H7 (cell line): ENCODE results near the gene PLD6. TPM values are rescaled to one million over a fixed set of nuclear protein-coding genes. Genes with fewer than 3 reads are reported as not detected.

Experiments used
- DNase-seq: peaks from one replicate; pipeline ENCODE4 v3.0.0; 2012
- H3K27me3 ChIP-seq: 2 replicates; pipeline ENCODE4 v1.6.0; 2011; ENCODE audit warnings: mild to moderate bottlenecking, low read length; ENCODE audit not compliant: control insufficient read depth, insufficient read depth
- H3K36me3 ChIP-seq: replicated peaks from 2 replicates; pipeline ENCODE4 v1.5.1; 2011; ENCODE audit warnings: low read length; ENCODE audit not compliant: control insufficient read depth, insufficient read depth
- H3K4me3 ChIP-seq: 2 replicates; pipeline ENCODE4 v1.5.1; 2011; ENCODE audit warnings: low read depth, mild to moderate bottlenecking, control low read depth, low read length, moderate library complexity; ENCODE audit not compliant: insufficient read depth
- total RNA-seq: library from RNA; depleted of rRNA; stranded (reverse); fragments of >200 nt; shearing (Covaris generic); gene quantifications from 2 replicates; pipeline ENCODE4 v1.2.3, GENCODE V29; 2014

PLD6 gene
- total RNA-seq, 1 experiment from 2014 or later: 0.17 TPM

DNA sequence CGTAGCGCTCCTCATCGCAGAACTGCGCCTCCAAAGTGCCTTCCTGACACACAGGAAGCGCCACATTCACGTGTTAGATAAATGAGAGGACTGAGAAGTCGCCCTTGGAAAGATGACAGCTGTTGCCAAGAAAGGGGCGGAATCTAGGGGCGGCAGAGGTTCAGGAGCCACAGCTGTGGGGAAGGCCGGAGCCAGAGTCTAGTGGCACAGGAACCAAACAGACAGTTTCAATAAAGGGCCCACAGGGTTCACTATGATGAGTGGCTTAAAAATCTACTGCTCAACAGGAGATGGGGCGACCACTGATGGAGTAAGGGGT lies 26.1 kb upstream of the PLD6 start:
- Histone ChIP-seq H3K4me3 (no peak overlapping the region), H3K27me3 (no peaks in the 10 kb centered on the region), H3K36me3 (peaks cover 21% of the 10 kb centered on the region)
- no peak for DNase-seq

DNA sequence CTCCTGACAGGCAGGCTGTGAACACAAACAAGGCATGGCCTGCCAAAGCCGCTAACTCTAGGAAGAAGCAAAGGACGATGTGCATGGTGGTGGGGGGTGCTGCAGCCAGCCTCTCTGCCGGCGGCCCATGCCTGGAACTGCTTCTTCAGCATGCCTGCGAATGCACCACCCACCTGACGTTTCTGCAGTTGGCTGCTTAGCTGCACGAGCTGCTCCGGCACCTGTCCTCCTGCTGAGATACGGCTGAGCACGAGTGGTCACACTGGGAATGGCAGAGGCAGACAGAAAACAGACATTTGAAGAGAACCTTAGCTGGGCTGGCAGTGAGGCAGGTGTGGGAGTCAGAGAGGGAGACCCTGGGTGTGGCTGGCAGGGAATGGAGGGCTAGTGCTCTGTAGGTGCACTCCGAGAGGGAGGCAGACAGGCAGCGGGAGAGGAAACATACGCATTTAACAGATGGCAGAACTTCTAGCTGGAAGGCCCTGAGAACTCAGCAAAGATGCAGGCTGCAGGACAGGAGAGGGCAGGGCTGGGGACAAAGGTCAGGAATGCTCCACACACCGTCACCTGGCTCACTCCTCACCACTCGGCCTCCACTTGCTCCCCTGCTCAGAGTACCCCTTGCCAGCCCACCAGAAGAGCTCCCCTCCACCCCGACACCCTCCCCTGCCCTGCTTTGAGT lies 25.6 kb upstream of the PLD6 start:
- H3K36me3 ChIP-seq: peaks cover 23% of the 10 kb centered on the region
- no peaks in the 10 kb centered on the region for H3K27me3 ChIP-seq
- H3K4me3 ChIP-seq: no peak overlapping the region
- DNase-seq: peak; percentile 23

DNA sequence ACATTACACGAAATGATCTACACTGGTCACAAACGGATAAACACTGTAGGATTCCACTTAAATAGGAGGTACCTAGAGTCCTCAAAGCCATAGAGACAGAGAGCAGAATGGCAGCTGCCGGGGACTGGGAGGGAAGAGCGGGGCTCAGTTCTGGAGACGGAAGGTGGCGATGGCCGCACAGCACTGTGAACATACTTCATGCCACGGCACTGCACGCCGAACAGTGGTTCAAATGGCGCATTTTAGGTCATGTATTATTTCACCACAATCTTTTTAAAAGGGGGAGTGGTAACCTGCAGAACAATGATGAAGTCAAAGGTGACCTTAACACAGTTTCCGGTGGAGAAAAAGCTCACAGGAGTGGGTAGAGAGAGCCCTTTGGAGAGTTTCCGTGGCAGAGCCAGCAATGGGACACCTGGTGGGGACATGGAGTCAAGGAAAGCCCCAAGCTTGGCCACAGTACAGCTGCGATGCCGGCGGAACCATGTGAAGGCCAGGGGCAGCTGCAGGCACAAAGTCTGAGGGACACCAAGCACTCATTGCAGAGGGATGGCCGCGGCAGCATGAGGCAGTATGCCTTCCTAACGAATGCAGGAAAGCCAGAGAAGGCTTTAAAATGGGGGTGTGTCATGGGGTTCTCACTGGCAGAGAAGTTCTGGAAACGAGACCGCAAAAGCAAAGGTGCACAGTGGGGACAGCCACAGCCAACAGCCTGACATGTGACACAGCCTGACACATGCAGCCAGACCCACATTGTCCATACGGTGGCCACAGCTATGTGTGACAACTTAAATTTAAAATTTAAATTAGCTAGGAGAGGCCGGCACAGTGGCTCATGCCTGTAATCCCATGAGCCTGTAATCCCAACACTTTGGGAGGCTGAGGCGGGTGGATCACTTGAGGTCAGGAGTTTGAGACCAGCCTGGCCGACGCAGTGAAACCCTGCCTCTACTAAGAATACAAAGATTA lies 23.6 kb upstream of the PLD6 start:
- Histone ChIP-seq H3K36me3 (peaks cover 39% of the 10 kb centered on the region), H3K27me3 (no peaks in the 10 kb centered on the region), H3K4me3 (no peak overlapping the region)
- no peak for DNase-seq

DNA sequence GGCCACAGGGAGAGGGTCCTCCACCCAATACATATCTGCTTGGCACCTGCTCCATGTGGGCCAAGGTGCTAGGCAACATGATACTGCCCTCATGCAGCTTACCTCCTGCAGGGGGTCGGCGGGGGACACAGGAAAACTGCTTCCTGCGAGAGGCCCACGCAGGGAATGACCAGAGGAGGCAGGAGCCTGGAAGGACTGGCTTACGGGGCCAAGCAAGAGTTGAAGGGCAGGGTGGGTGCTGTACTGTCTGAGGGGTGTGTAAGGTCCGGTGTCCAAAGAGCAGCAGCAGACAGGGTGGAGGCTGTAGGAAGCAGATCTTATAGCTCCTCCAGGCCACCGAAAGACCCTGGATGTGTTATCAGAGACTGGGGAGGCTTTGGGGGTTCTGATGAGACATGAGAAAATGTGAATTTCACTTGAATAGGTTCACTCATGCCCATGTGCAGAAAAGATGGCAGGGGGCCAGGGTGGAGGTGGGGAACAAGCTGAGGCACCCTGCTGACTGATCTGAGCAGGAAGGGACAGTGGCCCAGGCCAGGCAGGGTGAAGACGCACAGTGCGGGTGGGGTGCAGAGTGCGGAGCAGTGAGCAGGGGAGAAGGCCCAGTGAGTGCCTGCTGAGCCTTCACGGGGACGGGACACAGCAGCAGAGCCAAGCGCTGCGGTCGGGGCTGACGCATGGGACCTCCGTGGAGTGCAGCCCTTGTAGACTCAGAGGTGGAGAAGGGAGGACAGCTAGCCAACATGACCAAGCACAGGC lies 22.6 kb upstream of the PLD6 start:
- peak; percentile 36 for DNase-seq
- no peaks in the 10 kb centered on the region for H3K27me3 ChIP-seq
- H3K36me3 ChIP-seq: peaks cover 44% of the 10 kb centered on the region
- no peak overlapping the region for H3K4me3 ChIP-seq

DNA sequence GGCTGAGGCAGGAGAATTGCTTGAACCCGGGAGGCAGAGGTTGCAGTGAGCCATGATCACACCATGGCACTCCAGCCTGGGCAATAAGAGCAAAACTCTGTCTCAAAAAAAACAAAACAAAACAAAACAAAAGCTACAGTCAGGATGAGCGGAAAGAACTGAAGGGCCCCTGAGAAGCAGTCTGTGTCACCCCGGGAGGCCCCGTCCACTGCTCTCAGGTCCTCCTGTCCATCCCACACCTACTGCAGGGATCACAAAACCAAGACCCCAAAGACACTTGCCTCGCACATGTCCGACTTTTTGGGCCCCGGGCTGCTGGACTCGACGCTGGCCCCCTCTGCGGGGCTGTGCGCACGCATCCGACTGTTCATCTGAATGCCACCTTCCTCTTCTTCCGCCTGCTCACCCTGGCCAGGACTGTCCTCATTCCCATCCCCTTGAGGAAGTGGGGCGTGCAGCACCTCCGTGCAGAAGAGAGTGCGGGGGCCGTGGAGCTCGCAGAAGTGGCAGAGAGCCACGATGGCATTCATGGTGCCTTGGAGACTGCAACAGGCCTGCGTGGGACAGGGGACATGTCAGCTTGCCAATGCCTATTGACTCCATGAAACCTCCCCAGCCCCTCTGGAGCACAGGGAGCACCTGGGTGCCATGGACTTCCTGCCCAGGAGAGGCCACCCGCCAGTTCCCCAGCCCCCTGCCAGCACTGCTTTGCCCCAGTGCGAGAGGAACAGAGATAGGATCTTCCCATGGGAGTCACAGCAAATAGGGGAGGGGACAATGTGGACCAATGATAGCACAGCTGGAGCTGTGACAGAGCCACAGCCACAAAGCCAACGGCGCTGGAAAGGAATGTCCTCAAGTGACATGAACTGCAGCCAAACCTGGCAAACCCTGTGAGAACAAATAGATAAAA lies 21.7 kb upstream of the PLD6 start:
- DNase-seq: peak; percentile 41
- Histone ChIP-seq H3K27me3 (no peaks in the 10 kb centered on the region), H3K4me3 (no peak overlapping the region), H3K36me3 (peaks cover 49% of the 10 kb centered on the region)

DNA sequence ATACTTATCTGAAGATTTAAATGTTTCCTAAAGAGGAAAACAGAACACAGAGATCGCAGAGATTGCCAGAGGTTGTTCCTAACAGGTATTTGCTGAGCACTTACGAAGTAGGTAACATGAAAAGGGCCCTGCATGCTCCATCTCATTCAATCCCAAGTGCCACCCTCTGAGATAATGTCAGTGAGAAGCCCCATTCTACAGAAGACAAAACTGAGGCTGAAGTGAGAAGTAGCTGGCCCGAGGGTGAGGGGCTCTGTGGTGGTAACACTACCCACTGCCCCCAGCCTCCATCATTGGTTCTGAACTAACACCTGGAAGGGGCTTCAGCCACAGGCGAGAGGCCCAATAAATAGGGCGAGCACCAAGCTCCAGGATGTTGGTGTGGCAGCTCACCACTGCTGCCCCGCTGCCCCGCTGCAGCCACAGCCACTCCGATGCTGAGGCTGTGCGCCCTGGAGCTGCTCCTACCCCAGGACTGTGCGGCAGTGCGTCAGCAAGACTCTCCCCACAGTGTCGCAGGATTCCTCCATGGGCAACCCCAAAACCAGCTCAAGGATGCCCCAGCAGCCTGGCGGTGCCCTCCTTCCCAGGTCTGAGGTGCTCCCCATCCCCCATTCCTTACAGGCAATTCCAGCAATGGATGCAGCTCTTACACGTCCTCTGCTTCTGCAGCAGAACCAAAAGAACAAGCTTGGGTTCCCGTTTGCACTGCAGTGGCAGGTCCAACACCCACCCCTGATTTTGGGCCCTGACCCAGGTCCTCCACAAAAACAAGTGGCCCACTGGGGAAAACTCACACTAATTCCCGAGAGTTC lies 20.5 kb upstream of the PLD6 start:
- Histone ChIP-seq H3K36me3 (peaks cover 49% of the 10 kb centered on the region), H3K4me3 (no peak overlapping the region), H3K27me3 (no peaks in the 10 kb centered on the region)
- DNase-seq: peak; percentile 33

DNA sequence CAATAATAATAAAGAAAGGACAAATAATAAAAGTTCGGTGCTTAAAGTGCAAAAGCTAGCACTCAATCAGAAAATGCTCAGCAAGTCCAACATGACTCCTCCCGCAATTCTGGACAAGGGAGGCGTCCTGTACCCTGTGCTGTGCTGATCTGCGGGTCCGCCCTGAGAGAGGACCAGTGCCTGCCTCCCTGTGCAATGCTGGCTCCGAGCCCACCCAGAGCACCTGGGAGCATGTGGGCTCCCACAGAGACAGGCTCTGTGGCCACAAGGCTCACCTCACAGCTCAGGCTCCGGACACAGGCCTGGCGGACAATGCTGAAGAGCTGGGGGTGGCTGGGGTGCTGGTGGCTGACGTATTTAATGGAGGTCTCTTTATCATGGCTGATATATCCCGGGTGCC lies 19.8 kb upstream of the PLD6 start:
- peak; percentile 28 for DNase-seq
- no peak overlapping the region for H3K4me3 ChIP-seq
- no peaks in the 10 kb centered on the region for H3K27me3 ChIP-seq
- peaks cover 51% of the 10 kb centered on the region for H3K36me3 ChIP-seq

DNA sequence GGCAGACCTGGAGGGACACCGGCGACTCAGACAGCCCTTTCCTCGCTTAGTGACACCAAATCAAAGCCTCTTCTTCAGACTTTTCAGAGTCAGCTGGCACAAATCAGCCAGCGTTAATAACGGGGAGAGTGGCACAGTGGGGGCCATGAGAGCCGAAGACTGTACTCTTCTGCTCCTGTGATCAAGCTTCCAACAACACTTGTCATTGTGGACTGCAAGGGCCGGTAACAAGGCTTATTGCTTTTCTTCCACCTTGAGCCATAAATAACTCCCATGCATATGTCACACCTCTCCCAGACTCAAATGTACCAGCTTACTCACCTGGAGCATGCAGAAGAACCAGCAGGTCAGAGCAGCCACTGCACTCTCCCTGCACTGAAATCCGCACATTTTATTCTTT lies 18.0 kb upstream of the PLD6 start:
- DNase-seq: peak; percentile 10
- Histone ChIP-seq H3K27me3 (no peaks in the 10 kb centered on the region), H3K4me3 (no peak overlapping the region), H3K36me3 (peaks cover 50% of the 10 kb centered on the region)

DNA sequence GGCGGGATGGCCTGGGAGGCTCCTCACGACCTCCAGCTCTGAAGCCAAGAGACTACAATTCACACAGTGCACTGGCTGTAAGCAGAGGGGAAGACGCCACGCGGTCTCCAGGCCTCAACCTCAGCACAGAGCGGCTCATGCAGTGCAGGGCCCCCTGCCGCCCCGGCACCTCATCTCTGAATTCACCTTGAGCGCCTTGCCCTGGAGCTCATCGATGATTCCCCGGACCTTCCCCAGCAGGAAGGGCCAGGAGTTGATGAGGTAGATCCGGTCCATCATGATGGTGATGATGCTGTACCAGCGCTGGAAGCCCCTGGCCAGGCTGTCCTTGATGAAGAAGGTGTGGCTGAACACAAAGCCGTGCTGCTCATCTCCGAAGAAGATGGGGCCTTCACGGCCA lies 17.6 kb upstream of the PLD6 start:
- Histone ChIP-seq H3K36me3 (peaks cover 51% of the 10 kb centered on the region), H3K4me3 (no peak overlapping the region), H3K27me3 (no peaks in the 10 kb centered on the region)
- DNase-seq: no peak

DNA sequence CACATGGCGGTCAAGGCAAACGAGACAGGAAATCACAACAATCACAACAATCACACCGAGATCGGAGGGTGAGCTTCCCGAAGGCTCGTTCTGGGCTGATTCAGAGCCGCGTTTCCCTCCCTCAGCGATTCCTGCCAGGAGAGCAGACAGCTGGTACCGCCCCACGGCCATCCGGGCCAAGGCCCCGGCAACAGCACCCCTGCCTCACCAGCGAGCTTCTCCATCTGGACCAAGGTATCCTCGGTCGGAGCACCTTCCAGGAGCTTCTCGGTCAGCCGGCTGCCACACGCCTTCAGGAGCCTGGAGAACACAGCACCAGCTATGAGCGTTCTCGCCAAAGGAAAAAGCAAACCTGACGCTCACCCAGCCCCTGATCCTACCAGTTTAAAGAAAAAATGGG lies 15.2 kb upstream of the PLD6 start:
- H3K4me3 ChIP-seq: no peak overlapping the region
- DNase-seq: peak; percentile 28
- H3K36me3 ChIP-seq: peaks cover 52% of the 10 kb centered on the region
- H3K27me3 ChIP-seq: no peaks in the 10 kb centered on the region

DNA sequence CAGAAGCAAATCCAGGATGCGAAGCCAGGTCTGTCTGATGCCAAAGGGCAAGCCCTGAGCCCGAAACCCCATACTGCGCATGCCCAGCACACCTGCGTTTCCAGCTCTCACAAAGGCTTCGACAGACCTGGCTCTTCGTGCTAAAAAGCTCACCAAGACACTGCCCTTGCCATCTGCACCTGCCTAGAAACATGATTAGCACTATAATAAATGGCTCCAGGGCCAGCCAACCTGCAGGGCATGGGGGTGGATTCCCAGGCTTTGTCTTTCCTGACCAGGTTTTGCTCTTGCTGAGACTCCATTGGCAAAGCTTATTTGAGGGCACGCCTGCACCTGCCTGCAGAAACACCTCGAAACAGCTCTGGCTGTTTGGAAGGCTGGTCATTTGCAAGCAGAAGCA lies 14.4 kb upstream of the PLD6 start:
- Histone ChIP-seq H3K4me3 (no peak overlapping the region), H3K36me3 (peaks cover 47% of the 10 kb centered on the region), H3K27me3 (no peaks in the 10 kb centered on the region)
- peak; percentile 48 for DNase-seq

DNA sequence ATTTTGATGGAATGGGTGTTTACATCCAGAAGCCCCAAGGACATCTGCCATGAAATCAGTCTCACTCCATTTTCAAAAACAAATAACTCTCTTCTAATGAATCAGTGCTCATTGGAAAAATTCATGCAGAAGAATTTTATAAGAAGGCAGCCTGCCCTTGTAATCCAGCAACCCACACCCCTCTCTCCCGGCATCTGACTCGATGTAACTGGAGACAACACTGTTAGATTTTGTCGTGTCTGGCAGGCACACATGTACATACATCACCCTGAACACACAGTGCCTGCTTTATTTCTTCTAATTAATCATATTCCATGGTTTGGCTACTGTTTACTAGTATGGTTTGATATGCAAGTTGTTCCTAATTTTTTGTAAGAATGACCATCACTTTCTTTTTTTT lies 11.9 kb upstream of the PLD6 start:
- no peak for DNase-seq
- H3K36me3 ChIP-seq: peaks cover 37% of the 10 kb centered on the region
- H3K27me3 ChIP-seq: no peaks in the 10 kb centered on the region
- no peak overlapping the region for H3K4me3 ChIP-seq

DNA sequence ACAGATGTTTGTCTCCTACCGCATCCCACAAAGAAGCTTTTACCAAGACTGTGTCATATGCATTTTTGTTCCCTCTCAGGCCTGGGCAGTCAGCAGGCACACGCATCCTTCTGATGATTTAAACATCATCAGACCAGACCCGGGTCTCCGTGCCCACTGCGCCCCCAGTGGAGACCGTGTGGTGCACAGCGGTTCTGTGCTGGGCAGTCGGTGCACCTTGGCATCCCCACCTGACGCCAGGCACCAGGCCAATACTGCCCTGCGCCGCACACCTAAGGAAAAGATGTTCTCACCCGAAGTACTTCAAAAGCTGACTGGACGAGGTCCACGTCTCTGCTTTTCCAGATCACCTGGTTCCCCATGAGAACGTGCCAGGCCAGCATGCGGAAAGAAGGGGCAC lies 10.6 kb upstream of the PLD6 start:
- Histone ChIP-seq H3K4me3 (no peak overlapping the region), H3K27me3 (no peaks in the 10 kb centered on the region), H3K36me3 (peaks cover 32% of the 10 kb centered on the region)
- DNase-seq: peak; percentile 76
